Ishikawa (cell line): ENCODE measurements around the gene DCTN4.

Experiments used
- CEBPB ChIP-seq: IDR thresholded peaks from 2 replicates; pipeline ENCODE4 v1.6.1; 2012
- CREB1 ChIP-seq: IDR thresholded peaks from 2 replicates; pipeline ENCODE4 v1.6.1; 2012; ENCODE audit warnings: low read depth
- EGR1 ChIP-seq: IDR thresholded peaks from 2 replicates; pipeline ENCODE4 v1.6.1; 2012
- EP300 ChIP-seq: IDR thresholded peaks from 2 replicates; pipeline ENCODE4 v1.6.1; 2012; ENCODE audit warnings: borderline replicate concordance
- FOXM1 ChIP-seq: IDR thresholded peaks from 2 replicates; pipeline ENCODE4 v1.6.1; 2012; ENCODE audit warnings: low read depth, borderline replicate concordance
- NFIC ChIP-seq: IDR thresholded peaks from 2 replicates; pipeline ENCODE4 v1.6.1; 2012
- RAD21 ChIP-seq: IDR thresholded peaks from 2 replicates; pipeline ENCODE4 v1.6.1; 2012; ENCODE audit warnings: low read depth
- REST ChIP-seq: IDR thresholded peaks from 2 replicates; pipeline ENCODE4 v1.6.1; 2012; ENCODE audit warnings: low read depth, mild to moderate bottlenecking
- TCF12 ChIP-seq: IDR thresholded peaks from 2 replicates; pipeline ENCODE4 v1.6.1; 2012; ENCODE audit warnings: low read depth
- TEAD4 ChIP-seq: IDR thresholded peaks from 2 replicates; pipeline ENCODE4 v1.6.1; 2012
- USF1 ChIP-seq: IDR thresholded peaks from 2 replicates; pipeline ENCODE4 v1.6.1; 2012
- YY1 ChIP-seq: IDR thresholded peaks from 2 replicates; pipeline ENCODE4 v1.6.1; 2012; ENCODE audit warnings: low read depth
- ZBTB7A ChIP-seq: IDR thresholded peaks from 2 replicates; pipeline ENCODE4 v1.6.1; 2012; ENCODE audit warnings: low read depth
- TF ChIP-seq, protein P1 (sequence below): IDR thresholded peaks from 2 replicates; pipeline ENCODE4 v1.6.1; 2012

DCTN4 gene

DNA sequence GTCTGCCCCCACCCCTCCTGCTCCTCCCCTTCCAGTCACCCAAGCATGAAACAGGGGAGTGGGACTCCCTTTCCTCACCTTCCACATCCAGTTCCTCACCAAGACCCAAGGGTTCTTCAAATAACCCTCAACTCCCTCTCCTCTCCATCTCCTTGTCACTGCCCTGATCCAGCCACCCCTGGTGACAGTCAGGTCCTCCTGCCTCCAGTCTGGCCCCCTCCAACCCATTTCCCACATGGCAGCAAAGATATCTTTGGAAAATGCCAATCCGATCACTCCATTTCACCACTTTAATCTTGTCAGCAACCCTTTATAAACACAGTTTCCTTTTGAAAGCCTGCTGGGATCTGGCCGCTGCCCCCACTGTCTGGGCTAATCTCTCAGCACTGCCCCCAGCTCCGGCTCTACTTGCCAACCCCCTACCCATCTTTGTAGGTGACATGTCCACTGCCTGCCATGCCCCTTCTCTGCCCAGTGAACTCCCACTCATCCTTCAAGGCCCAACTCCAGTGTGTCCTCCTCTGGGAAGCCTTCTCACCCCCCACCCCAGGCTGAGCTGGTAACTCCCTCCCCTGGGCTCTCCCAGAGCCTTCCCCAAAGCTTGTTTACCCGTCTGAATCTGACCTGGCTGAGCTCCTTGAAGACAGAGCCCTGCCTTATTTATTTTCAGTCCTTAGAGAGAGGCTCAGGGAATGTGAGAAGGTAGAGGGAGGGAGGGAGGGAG lies 98.5 kb downstream of the DCTN4 start:
- TF ChIP-seq CEBPB (no peak), ZBTB7A (no peak), CREB1 (no peak), YY1 (no peak), RAD21 (no peak), TCF12 (no peak), USF1 (no peak), NFIC (no peak), EP300 (no peak), REST (no peak)
- TF ChIP-seq, protein P1, sequence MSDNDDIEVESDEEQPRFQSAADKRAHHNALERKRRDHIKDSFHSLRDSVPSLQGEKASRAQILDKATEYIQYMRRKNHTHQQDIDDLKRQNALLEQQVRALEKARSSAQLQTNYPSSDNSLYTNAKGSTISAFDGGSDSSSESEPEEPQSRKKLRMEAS = no peak

GRCh38 chr5:150659360-150660107 lies 99.3 kb downstream of the DCTN4 start:
- TF ChIP-seq, protein P1 = no peak
- TF ChIP-seq REST = no peak
- TF ChIP-seq TEAD4 = no peak
- TF ChIP-seq RAD21 = no peak
- TF ChIP-seq EP300 = no peak
- no peak for TF ChIP-seq EGR1
- TF ChIP-seq FOXM1 = no peak
- TF ChIP-seq CREB1 = no peak

DNA sequence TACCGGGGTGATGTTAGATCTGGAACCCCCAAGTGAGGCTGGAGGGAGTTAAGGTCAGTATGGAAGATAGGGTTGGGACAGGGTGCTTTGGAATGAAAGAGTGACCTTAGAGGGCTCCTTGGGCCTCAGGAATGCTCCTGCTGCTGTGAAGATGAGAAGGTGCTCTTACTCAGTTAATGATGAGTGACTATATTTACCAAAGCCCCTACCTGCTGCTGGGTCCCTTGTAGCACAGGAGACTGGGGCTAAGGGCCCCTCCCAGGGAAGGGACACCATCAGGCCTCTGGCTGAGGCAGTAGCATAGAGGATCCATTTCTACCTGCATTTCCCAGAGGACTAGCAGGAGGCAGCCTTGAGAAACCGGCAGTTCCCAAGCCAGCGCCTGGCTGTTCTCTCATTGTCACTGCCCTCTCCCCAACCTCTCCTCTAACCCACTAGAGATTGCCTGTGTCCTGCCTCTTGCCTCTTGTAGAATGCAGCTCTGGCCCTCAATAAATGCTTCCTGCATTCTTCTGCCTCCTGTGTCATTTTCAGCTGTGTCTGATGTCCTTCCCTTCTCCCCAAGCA lies 100.0 kb downstream of the DCTN4 start:
- no peak for TF ChIP-seq USF1
- no peak for TF ChIP-seq EP300
- TF ChIP-seq TCF12 = no peak
- no peak for TF ChIP-seq RAD21
- TF ChIP-seq ZBTB7A = no peak
- no peak for TF ChIP-seq YY1
- no peak for TF ChIP-seq CREB1
- no peak for TF ChIP-seq NFIC
- TF ChIP-seq FOXM1 = no peak
- no peak for TF ChIP-seq TEAD4
- TF ChIP-seq EGR1 = no peak
